Ascending aorta (tissue), 2 donors: ENCODE results near the gene C3orf85. TPM values are rescaled to one million over a fixed set of nuclear protein-coding genes. Genes with fewer than 3 reads are reported as not detected.

Experiments
- DNase-seq, 2 donors: peaks; one replicate each; pipeline ENCODE4 v3.0.0-alpha.2; 2019; ENCODE audit warnings: low spot score in 2 of 2
- H3K27ac ChIP-seq, 2 donors: fragments of 200-600 bp; sonication (generic); one replicate each; pipeline ENCODE4 v1.5.1; 2016 to 2017; ENCODE audit warnings: mild to moderate bottlenecking in 1 of 2
- H3K27me3 ChIP-seq: fragments of 200-600 bp; sonication (generic); one replicate; pipeline ENCODE4 v1.5.1; 2017
- H3K36me3 ChIP-seq, 2 donors: fragments of 200-600 bp; sonication (generic); one replicate each; pipeline ENCODE4 v1.5.1; 2016
- H3K4me1 ChIP-seq, 2 donors: fragments of 200-600 bp; sonication (generic); one replicate each; pipeline ENCODE4 v1.5.1; 2016 to 2017; ENCODE audit warnings: mild to moderate bottlenecking in 1 of 2
- H3K4me3 ChIP-seq, 2 donors: fragments of 200-600 bp; sonication (generic); one replicate each; pipeline ENCODE4 v1.5.1; 2016 to 2017; ENCODE audit warnings: mild to moderate bottlenecking in 1 of 2
- H3K9me3 ChIP-seq, 2 donors: fragments of 200-600 bp; sonication (generic); one replicate each; pipeline ENCODE4 v1.5.1; 2016
- intact Hi-C: fragments of 100-400 bp; cut with DNase I; formaldehyde crosslinking; loops from one replicate; pipeline ENCODE4 v1.15.1; 2023
- total RNA-seq: library from RNA; depleted of rRNA; stranded (reverse); fragments of >200 nt; gene quantifications from one replicate; pipeline ENCODE4 v1.1.0, GENCODE V29; 2016
- TF ChIP-seq, protein P1 (sequence below), 3 experiments: fragments of 200-600 bp in 2 of 3; fragments of 450-650 bp in 1 of 3; sonication (generic) in 2 of 3; IDR thresholded peaks; one replicate each; pipeline ENCODE4 v1.5.1; 2016 to 2019; ENCODE audit warnings: antibody characterized with exemption in 3 of 3, mild to moderate bottlenecking in 1 of 3, moderate library complexity in 1 of 3

C3orf85 gene
- total RNA-seq, 1 donor from 2014 or later: not detected

DNA sequence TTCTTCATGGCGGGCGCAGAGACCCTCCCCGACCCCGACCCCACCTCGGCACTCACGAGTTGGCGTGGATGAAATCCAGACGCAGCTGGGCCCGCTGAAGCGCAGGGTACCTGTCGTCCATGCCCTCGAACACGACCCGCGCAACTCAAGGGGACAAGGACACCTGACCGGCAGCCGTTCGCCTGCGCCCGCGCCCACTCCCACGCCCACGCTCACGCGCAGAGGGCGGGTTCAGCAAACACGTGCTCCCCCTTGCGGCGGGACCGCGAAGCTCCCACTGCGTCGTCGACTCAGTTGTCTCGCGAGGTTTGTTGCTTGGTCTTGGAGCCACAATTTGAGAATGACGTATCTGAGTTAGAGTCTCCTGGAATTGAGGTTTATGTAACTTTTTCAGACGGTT, 18.6 kb upstream of the C3orf85 start, which contains the start of gene MORC1:
TSS of gene MORC1 (minus strand) at position 196 of the 400 bp plus-strand sequence. CDS start at position 121, 75 bp downstream.
- Histone ChIP-seq H3K36me3 (no peaks in the 10 kb centered on the region), H3K9me3 (no peaks in the 10 kb centered on the region), H3K27ac (no peak within 1 kb of the TSS), H3K4me1 (no peaks in the 10 kb centered on the region), H3K4me3 (no peak within 1 kb of the TSS), H3K27me3 (no peaks in the 10 kb centered on the region)
- intact Hi-C loops: no loop called here
- TF ChIP-seq, protein P1, sequence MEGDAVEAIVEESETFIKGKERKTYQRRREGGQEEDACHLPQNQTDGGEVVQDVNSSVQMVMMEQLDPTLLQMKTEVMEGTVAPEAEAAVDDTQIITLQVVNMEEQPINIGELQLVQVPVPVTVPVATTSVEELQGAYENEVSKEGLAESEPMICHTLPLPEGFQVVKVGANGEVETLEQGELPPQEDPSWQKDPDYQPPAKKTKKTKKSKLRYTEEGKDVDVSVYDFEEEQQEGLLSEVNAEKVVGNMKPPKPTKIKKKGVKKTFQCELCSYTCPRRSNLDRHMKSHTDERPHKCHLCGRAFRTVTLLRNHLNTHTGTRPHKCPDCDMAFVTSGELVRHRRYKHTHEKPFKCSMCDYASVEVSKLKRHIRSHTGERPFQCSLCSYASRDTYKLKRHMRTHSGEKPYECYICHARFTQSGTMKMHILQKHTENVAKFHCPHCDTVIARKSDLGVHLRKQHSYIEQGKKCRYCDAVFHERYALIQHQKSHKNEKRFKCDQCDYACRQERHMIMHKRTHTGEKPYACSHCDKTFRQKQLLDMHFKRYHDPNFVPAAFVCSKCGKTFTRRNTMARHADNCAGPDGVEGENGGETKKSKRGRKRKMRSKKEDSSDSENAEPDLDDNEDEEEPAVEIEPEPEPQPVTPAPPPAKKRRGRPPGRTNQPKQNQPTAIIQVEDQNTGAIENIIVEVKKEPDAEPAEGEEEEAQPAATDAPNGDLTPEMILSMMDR (IDR thresholded peaks at IDR 0.05): no peak
- no peak for DNase-seq

DNA sequence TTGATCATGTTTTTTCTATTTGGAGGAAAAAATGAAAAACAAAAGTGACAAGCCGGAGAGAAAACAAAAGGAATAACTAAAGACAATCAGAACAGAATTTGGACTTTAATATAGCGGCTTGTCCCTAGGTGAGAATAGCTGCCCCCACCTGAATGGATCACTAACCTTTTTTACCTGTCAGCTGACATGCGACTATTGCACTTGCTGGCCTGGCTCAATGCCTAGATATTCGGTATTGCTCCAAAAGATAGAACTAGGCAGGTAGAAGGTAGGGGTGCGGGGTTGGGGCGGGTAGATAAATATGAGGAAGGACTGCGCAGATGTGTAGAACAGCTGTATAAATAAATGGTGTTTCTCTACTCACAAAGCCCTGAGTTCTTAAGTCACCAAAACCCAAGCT, 17.9 kb upstream of the C3orf85 start:
- H3K4me3 ChIP-seq: no peak overlapping the region
- H3K27me3 ChIP-seq: no peaks in the 10 kb centered on the region
- TF ChIP-seq, protein P1 (IDR thresholded peaks at IDR 0.05): no peak

DNA sequence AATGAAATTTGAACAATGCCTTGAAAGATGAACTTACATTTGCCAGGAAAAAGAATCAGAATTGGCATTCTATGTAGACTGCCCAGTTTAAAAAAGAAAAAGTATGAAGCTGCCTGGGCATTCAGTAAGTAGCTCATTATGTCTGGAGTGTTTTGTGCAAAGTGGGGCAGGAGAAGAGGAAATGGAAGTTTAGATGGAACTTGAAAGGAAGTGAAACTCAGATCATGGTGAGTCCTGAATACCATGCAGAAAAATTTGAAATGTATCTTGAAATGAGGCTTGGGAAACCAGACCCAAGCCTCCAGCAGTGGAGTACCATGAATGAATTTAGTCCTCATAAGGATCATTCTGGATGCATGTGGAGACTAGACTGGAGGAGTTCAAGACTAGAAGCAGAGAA, 13.8 kb upstream of the C3orf85 start:
- no peaks in the 10 kb centered on the region for H3K9me3 ChIP-seq
- H3K4me3 ChIP-seq: no peak overlapping the region
- H3K4me1 ChIP-seq: no peaks in the 10 kb centered on the region
- H3K27me3 ChIP-seq: no peaks in the 10 kb centered on the region
- intact Hi-C loops: no loop called here
- no peak overlapping the region for H3K27ac ChIP-seq
- TF ChIP-seq, protein P1 (IDR thresholded peaks at IDR 0.05): no peak
- H3K36me3 ChIP-seq: no peaks in the 10 kb centered on the region
- DNase-seq: no peak

More for the DNA sequence above, 17.9 kb upstream of the C3orf85 start:
- Histone ChIP-seq H3K27ac (no peak overlapping the region), H3K36me3 (no peaks in the 10 kb centered on the region), H3K4me1 (no peaks in the 10 kb centered on the region), H3K9me3 (no peaks in the 10 kb centered on the region)
- no peak for DNase-seq
- intact Hi-C loops: no loop called here

DNA sequence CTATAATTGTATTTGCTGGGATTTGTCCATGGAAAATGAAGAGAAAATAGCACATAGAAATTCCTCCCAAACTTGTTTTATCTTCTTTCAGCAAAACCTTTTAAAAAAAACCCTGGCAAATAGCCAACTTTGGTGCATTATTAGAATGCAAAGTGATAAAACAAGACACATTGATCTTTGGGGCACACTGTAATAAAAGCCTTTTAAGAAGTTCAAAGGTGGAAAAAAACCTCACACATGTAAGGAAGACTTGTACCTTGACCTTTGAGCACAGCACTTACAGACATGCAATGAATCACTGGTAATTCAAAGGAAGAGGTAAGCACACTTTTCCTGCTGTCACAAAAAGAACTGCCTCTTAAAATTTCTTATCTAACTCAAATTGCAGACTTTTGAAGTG, 10.6 kb upstream of the C3orf85 start:
- intact Hi-C loops: no loop called here

DNA sequence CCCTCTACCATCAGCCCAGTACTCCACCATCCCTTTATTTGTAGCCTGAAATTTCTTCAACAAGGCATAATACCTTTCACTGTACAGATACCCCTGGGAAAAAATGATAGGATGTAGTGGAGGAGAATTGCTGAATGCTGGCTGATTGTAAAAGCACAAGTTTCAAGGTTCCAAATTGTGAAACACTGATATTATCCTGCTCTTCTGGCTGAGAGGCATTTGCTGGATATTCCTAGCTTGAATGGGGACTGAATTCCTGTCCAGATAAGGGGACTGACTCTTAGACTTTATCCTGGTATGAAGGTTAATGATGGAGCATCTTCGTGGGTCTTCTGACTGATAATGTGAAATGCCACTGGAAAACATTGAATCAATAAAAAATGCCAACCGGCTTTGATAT, 9.0 kb upstream of the C3orf85 start:
- H3K36me3 ChIP-seq: no peaks in the 10 kb centered on the region
- DNase-seq: no peak
- no peak overlapping the region for H3K27ac ChIP-seq
- no peaks in the 10 kb centered on the region for H3K9me3 ChIP-seq
- H3K4me1 ChIP-seq: no peaks in the 10 kb centered on the region
- TF ChIP-seq, protein P1 (IDR thresholded peaks at IDR 0.05): no peak
- H3K4me3 ChIP-seq: no peak overlapping the region
- intact Hi-C loops: no loop called here
- no peaks in the 10 kb centered on the region for H3K27me3 ChIP-seq

More for the DNA sequence above, 10.6 kb upstream of the C3orf85 start:
- H3K36me3 ChIP-seq: no peaks in the 10 kb centered on the region
- H3K9me3 ChIP-seq: no peaks in the 10 kb centered on the region
- DNase-seq: no peak
- H3K27ac ChIP-seq: no peak overlapping the region
- H3K4me1 ChIP-seq: no peaks in the 10 kb centered on the region
- no peak overlapping the region for H3K4me3 ChIP-seq
- no peaks in the 10 kb centered on the region for H3K27me3 ChIP-seq
- TF ChIP-seq, protein P1 (IDR thresholded peaks at IDR 0.05): no peak

DNA sequence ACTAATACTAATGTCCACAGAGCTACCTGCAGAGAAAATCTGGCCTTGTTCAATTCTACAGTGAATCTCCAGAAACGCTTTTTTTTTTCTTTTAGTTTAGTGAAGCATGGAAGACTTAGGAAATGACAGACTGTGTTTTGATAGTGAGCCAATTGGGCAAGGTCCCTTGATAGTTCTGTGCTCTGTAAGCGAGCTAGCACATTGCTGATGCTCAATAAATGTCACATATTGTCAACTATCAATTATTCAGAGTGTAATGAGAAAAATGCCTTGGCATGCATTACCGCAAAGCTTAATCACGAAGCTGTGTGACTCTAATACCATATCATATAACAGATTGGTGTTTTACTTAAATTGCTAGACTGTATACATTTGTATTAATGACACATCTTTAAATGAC, 5.2 kb upstream of the C3orf85 start:
- Histone ChIP-seq H3K4me1 (no peaks in the 10 kb centered on the region), H3K36me3 (no peaks in the 10 kb centered on the region), H3K27ac (no peak overlapping the region), H3K9me3 (no peaks in the 10 kb centered on the region), H3K27me3 (no peaks in the 10 kb centered on the region), H3K4me3 (no peak overlapping the region)
- intact Hi-C loops: no loop called here
- TF ChIP-seq, protein P1 (IDR thresholded peaks at IDR 0.05): no peak
- DNase-seq: no peak
